K562 (cell line): ENCODE data around the gene MEIOB. TPM values are rescaled to one million over a fixed set of nuclear protein-coding genes. Genes with fewer than 3 reads are reported as not detected.

Experiments
- polyA plus RNA-seq, 8 experiments: library from polyadenylated mRNA; depleted of rRNA in 4 of 8; stranded (reverse) in 5 of 8; unstranded in 3 of 8; fragments of >200 nt; fragmentation: Nextera tagmentation in 2 of 8; fragmentation: Illumina TruSeq in 1 of 8; extraction: Ambion mirVana in 2 of 8; extraction: Trizol in 1 of 8; gene quantifications; 2 replicates each; pipeline versions ENCODE4 v1.2.1 to v1.2.3, GENCODE V29; 2011 to 2014; ENCODE audit warnings: inconsistent platforms in 1 of 8, missing spikeins in 1 of 8
- total RNA-seq, 7 experiments: library from RNA; depleted of rRNA in 6 of 7; stranded (reverse); fragments of >200 nt in 6 of 7; fragmentation: Illumina TruSeq in 2 of 7; extraction: Trizol in 2 of 7; gene quantifications; 2 replicates each; pipeline versions ENCODE4 v1.2.1 to v1.2.3, GENCODE V29; 2011 to 2021; ENCODE audit warnings: low replicate concordance in 1 of 7

MEIOB gene
- total and polyA plus RNA-seq, 9 of the 15 experiments (the other 6 are each of a cell fraction or from before 2014, with no cell fraction given), result 25.4 to 203 (median 97.6) TPM

Other genes with a start within 250 kb of the MEIOB start
Only the 7 nearest of the 25 such genes appear.
- not detected in 2 replicates for gene IGFALS, start 78.5 kb downstream of the MEIOB start, total RNA-seq (2014; rRNA removed)
- gene IGFALS, start 78.5 kb downstream of the MEIOB start, total RNA-seq (2014; rRNA removed; fragmentation: Illumina TruSeq; extraction: Trizol), result not detected in 2 replicates
- not detected in 2 replicates for gene IGFALS, start 78.5 kb downstream of the MEIOB start, total RNA-seq (2015; rRNA removed; fragmentation: Illumina TruSeq; extraction: Trizol)
- gene IGFALS, start 78.5 kb downstream of the MEIOB start, total RNA-seq (2021), result not detected in 2 replicates
- not detected in 2 replicates for gene IGFALS, start 78.5 kb downstream of the MEIOB start, polyA plus RNA-seq (2011; rRNA removed)
- not detected in 2 replicates for gene IGFALS, start 78.5 kb downstream of the MEIOB start, polyA plus RNA-seq (2014; fragmentation: Illumina TruSeq; extraction: Trizol)
- not detected for gene IGFALS, start 78.5 kb downstream of the MEIOB start, polyA plus RNA-seq (2014; fragmentation: Nextera tagmentation; extraction: Ambion mirVana)
- gene IGFALS, start 78.5 kb downstream of the MEIOB start, polyA plus RNA-seq (2014; rRNA removed), result not detected in 2 replicates
- gene HAGH, start 45.3 kb downstream of the MEIOB start, total RNA-seq (2014; rRNA removed), result 25.5 and 32.6 TPM in 2 replicates
- gene HAGH, start 45.3 kb downstream of the MEIOB start, total RNA-seq (2014; rRNA removed; fragmentation: Illumina TruSeq; extraction: Trizol), result 5.6 and 7.2 TPM in 2 replicates
- gene HAGH, start 45.3 kb downstream of the MEIOB start, total RNA-seq (2015; rRNA removed; fragmentation: Illumina TruSeq; extraction: Trizol), result 11.2 and 13.8 TPM in 2 replicates
- 18.9 and 23.5 TPM in 2 replicates for gene HAGH, start 45.3 kb downstream of the MEIOB start, total RNA-seq (2021)
- 16.8 and 23.4 TPM in 2 replicates for gene HAGH, start 45.3 kb downstream of the MEIOB start, polyA plus RNA-seq (2011; rRNA removed)
- 17.6 and 19.6 TPM in 2 replicates for gene HAGH, start 45.3 kb downstream of the MEIOB start, polyA plus RNA-seq (2014; fragmentation: Illumina TruSeq; extraction: Trizol)
- under 1 TPM; 0.46 to 0.67 TPM for gene HAGH, start 45.3 kb downstream of the MEIOB start, polyA plus RNA-seq (2014; fragmentation: Nextera tagmentation; extraction: Ambion mirVana)
- gene HAGH, start 45.3 kb downstream of the MEIOB start, polyA plus RNA-seq (2014; rRNA removed), result 35.1 and 36.8 TPM in 2 replicates
- 20.9 and 25.9 TPM in 2 replicates for gene FAHD1, start 45.0 kb downstream of the MEIOB start, total RNA-seq (2014; rRNA removed)
- 6.8 and 7.1 TPM in 2 replicates for gene FAHD1, start 45.0 kb downstream of the MEIOB start, total RNA-seq (2014; rRNA removed; fragmentation: Illumina TruSeq; extraction: Trizol)
- 10.7 and 11.1 TPM in 2 replicates for gene FAHD1, start 45.0 kb downstream of the MEIOB start, total RNA-seq (2015; rRNA removed; fragmentation: Illumina TruSeq; extraction: Trizol)
- gene FAHD1, start 45.0 kb downstream of the MEIOB start, total RNA-seq (2021), result 9.6 and 12.1 TPM in 2 replicates
- gene FAHD1, start 45.0 kb downstream of the MEIOB start, polyA plus RNA-seq (2011; rRNA removed), result 8.0 and 11.2 TPM in 2 replicates
- 6.7 and 7.1 TPM in 2 replicates for gene FAHD1, start 45.0 kb downstream of the MEIOB start, polyA plus RNA-seq (2014; fragmentation: Illumina TruSeq; extraction: Trizol)
- gene FAHD1, start 45.0 kb downstream of the MEIOB start, polyA plus RNA-seq (2014; fragmentation: Nextera tagmentation; extraction: Ambion mirVana), result 1 to 10 TPM; 2.2 to 3.5 TPM
- 14.3 and 14.8 TPM in 2 replicates for gene FAHD1, start 45.0 kb downstream of the MEIOB start, polyA plus RNA-seq (2014; rRNA removed)
- gene HS3ST6, start 46.3 kb upstream of the MEIOB start, total RNA-seq (2014; rRNA removed), result not detected in 2 replicates
- gene HS3ST6, start 46.3 kb upstream of the MEIOB start, total RNA-seq (2014; rRNA removed; fragmentation: Illumina TruSeq; extraction: Trizol), result not detected in 2 replicates
- gene HS3ST6, start 46.3 kb upstream of the MEIOB start, total RNA-seq (2015; rRNA removed; fragmentation: Illumina TruSeq; extraction: Trizol), result not detected in 2 replicates
- not detected in 2 replicates for gene HS3ST6, start 46.3 kb upstream of the MEIOB start, total RNA-seq (2021)
- not detected in 2 replicates for gene HS3ST6, start 46.3 kb upstream of the MEIOB start, polyA plus RNA-seq (2011; rRNA removed)
- not detected in 2 replicates for gene HS3ST6, start 46.3 kb upstream of the MEIOB start, polyA plus RNA-seq (2014; fragmentation: Illumina TruSeq; extraction: Trizol)
- gene HS3ST6, start 46.3 kb upstream of the MEIOB start, polyA plus RNA-seq (2014; fragmentation: Nextera tagmentation; extraction: Ambion mirVana), result not detected
- not detected in 2 replicates for gene HS3ST6, start 46.3 kb upstream of the MEIOB start, polyA plus RNA-seq (2014; rRNA removed)
- 21.3 and 24.6 TPM in 2 replicates for gene MSRB1, start 71.0 kb upstream of the MEIOB start, total RNA-seq (2014; rRNA removed)
- 7.6 and 10.0 TPM in 2 replicates for gene MSRB1, start 71.0 kb upstream of the MEIOB start, total RNA-seq (2014; rRNA removed; fragmentation: Illumina TruSeq; extraction: Trizol)
- 22.6 and 25.7 TPM in 2 replicates for gene MSRB1, start 71.0 kb upstream of the MEIOB start, total RNA-seq (2015; rRNA removed; fragmentation: Illumina TruSeq; extraction: Trizol)
- 28.6 and 29.5 TPM in 2 replicates for gene MSRB1, start 71.0 kb upstream of the MEIOB start, total RNA-seq (2021)
- 33.7 and 38.5 TPM in 2 replicates for gene MSRB1, start 71.0 kb upstream of the MEIOB start, polyA plus RNA-seq (2011; rRNA removed)
- 30.7 and 32.4 TPM in 2 replicates for gene MSRB1, start 71.0 kb upstream of the MEIOB start, polyA plus RNA-seq (2014; fragmentation: Illumina TruSeq; extraction: Trizol)
- gene MSRB1, start 71.0 kb upstream of the MEIOB start, polyA plus RNA-seq (2014; fragmentation: Nextera tagmentation; extraction: Ambion mirVana), result 10 to 100 TPM in 1 of 2 experiments, 1 to 10 TPM in 1; 5.4 to 15.3 TPM
- gene MSRB1, start 71.0 kb upstream of the MEIOB start, polyA plus RNA-seq (2014; rRNA removed), result 31.8 and 39.6 TPM in 2 replicates
- gene RPL3L, start 82.5 kb upstream of the MEIOB start, total RNA-seq (2014; rRNA removed), result 0.33 TPM in 1 of 2 replicates, not detected in the other
- 0.58 and 0.64 TPM in 2 replicates for gene RPL3L, start 82.5 kb upstream of the MEIOB start, total RNA-seq (2014; rRNA removed; fragmentation: Illumina TruSeq; extraction: Trizol)
- 0.38 and 0.51 TPM in 2 replicates for gene RPL3L, start 82.5 kb upstream of the MEIOB start, total RNA-seq (2015; rRNA removed; fragmentation: Illumina TruSeq; extraction: Trizol)
- 0.58 and 0.86 TPM in 2 replicates for gene RPL3L, start 82.5 kb upstream of the MEIOB start, total RNA-seq (2021)
- 0.09 and 0.11 TPM in 2 replicates for gene RPL3L, start 82.5 kb upstream of the MEIOB start, polyA plus RNA-seq (2011; rRNA removed)
- 0.10 TPM in 1 of 2 replicates, not detected in the other for gene RPL3L, start 82.5 kb upstream of the MEIOB start, polyA plus RNA-seq (2014; fragmentation: Illumina TruSeq; extraction: Trizol)
- gene RPL3L, start 82.5 kb upstream of the MEIOB start, polyA plus RNA-seq (2014; fragmentation: Nextera tagmentation; extraction: Ambion mirVana), result under 1 TPM; 0.04 TPM
- 0.08 TPM in 1 of 2 replicates, not detected in the other for gene RPL3L, start 82.5 kb upstream of the MEIOB start, polyA plus RNA-seq (2014; rRNA removed)
- 527 and 595 TPM in 2 replicates for gene NDUFB10, start 87.4 kb upstream of the MEIOB start, total RNA-seq (2014; rRNA removed)
- gene NDUFB10, start 87.4 kb upstream of the MEIOB start, total RNA-seq (2014; rRNA removed; fragmentation: Illumina TruSeq; extraction: Trizol), result 134 and 149 TPM in 2 replicates
- gene NDUFB10, start 87.4 kb upstream of the MEIOB start, total RNA-seq (2015; rRNA removed; fragmentation: Illumina TruSeq; extraction: Trizol), result 228 and 241 TPM in 2 replicates
- gene NDUFB10, start 87.4 kb upstream of the MEIOB start, total RNA-seq (2021), result 239 and 265 TPM in 2 replicates
- gene NDUFB10, start 87.4 kb upstream of the MEIOB start, polyA plus RNA-seq (2011; rRNA removed), result 69.3 and 98.6 TPM in 2 replicates
- gene NDUFB10, start 87.4 kb upstream of the MEIOB start, polyA plus RNA-seq (2014; fragmentation: Illumina TruSeq; extraction: Trizol), result 161 and 217 TPM in 2 replicates
- 100 to 1,000 TPM in 1 of 2 experiments, 10 to 100 TPM in 1; 81.5 to 101 TPM for gene NDUFB10, start 87.4 kb upstream of the MEIOB start, polyA plus RNA-seq (2014; fragmentation: Nextera tagmentation; extraction: Ambion mirVana)
- gene NDUFB10, start 87.4 kb upstream of the MEIOB start, polyA plus RNA-seq (2014; rRNA removed), result 294 and 372 TPM in 2 replicates